Activated naive CD4-positive, alpha-beta T cell treated with anti-CD3 and anti-CD28 coated beads, Interleukin-2, amount 10 ng/mL, durations not matched to agents 7 days and 5 days (primary cell): ENCODE measurements around the gene TLR10.
"Not testable (repeated sequence)": the region's sequence is repeated elsewhere in the genome, so short reads cannot be mapped to it uniquely, and the experiment has no call there.

ENCODE experiments used
- CTCF ChIA-PET: fragments of 350-600 bp; sonication (Branson Sonifier 250); formaldehyde crosslinking; loops from one replicate; lab custom pipeline; 2021; ENCODE audit warnings: antibody characterized with exemption; lab: Charles Lee
- DNase-seq: peaks from one replicate; pipeline ENCODE4 v3.0.0-alpha.2; 2020
- H3K27ac Mint-ChIP-seq: one replicate; pipeline ENCODE4 v1.8.0; 2021; ENCODE audit warnings: mild to moderate bottlenecking, moderate library complexity, mixed read lengths
- H3K27me3 Mint-ChIP-seq: one replicate; pipeline ENCODE4 v1.8.0; 2021; ENCODE audit warnings: mild to moderate bottlenecking, mixed read lengths
- H3K36me3 Mint-ChIP-seq: one replicate; pipeline ENCODE4 v1.8.0; 2021; ENCODE audit warnings: mixed read lengths
- H3K4me1 Mint-ChIP-seq: one replicate; pipeline ENCODE4 v1.8.0; 2021; ENCODE audit warnings: mixed read lengths
- H3K4me3 Mint-ChIP-seq: one replicate; pipeline ENCODE4 v1.8.0; 2021; ENCODE audit warnings: mild to moderate bottlenecking, moderate library complexity, mixed read lengths
- H3K9me3 Mint-ChIP-seq: one replicate; pipeline ENCODE4 v1.8.0; 2021; ENCODE audit warnings: mixed read lengths

The TLR10 gene

GRCh38 chr4:38788317-38788716 lies 5.5 kb upstream of the TLR10 start:
- H3K4me3 Mint-ChIP-seq = no peak overlapping the region
- CTCF ChIA-PET = interaction anchor here (2.7 to 3.3 kb wide), 2 partner anchors 15 to 29 kb away, joined by 12 to 17 read pairs; partner anchors contain the start of gene TLR1
- H3K27me3 Mint-ChIP-seq = no peaks in the 10 kb centered on the region
- no peak overlapping the region for H3K27ac Mint-ChIP-seq
- peaks cover 19% of the 10 kb centered on the region for H3K4me1 Mint-ChIP-seq
- peaks cover 37% of the 10 kb centered on the region for H3K36me3 Mint-ChIP-seq
- no peak for DNase-seq
- peaks cover 22% of the 10 kb centered on the region for H3K9me3 Mint-ChIP-seq

GRCh38 chr4:38787693-38788092 lies 4.9 kb upstream of the TLR10 start:
- peaks cover 22% of the 10 kb centered on the region for H3K9me3 Mint-ChIP-seq
- H3K4me1 Mint-ChIP-seq = peaks cover 21% of the 10 kb centered on the region
- no peak for DNase-seq
- CTCF ChIA-PET = interaction anchor here (2.7 kb wide), 1 partner anchor 16 kb away, joined by 12 read pairs; the partner anchor contains the start of gene TLR1
- peaks cover 32% of the 10 kb centered on the region for H3K36me3 Mint-ChIP-seq
- no peaks in the 10 kb centered on the region for H3K27me3 Mint-ChIP-seq
- no peak overlapping the region for H3K4me3 Mint-ChIP-seq
- H3K27ac Mint-ChIP-seq = no peak overlapping the region

- Mint-ChIP-seq H3K9me3 (peaks cover 15% of the 10 kb centered on the region), H3K4me3 (no peak overlapping the region), H3K4me1 (peaks cover 15% of the 10 kb centered on the region), H3K36me3 (peaks cover 18% of the 10 kb centered on the region), H3K27me3 (no peaks in the 10 kb centered on the region), H3K27ac (peak overlapping the region; percentile 7)
- CTCF ChIA-PET = interaction anchor here (1.1 to 6.1 kb wide), 3 partner anchors 18 to 26 kb away, joined by 3 to 70 read pairs (median 35); partner anchors contain the start of gene TLR1
- DNase-seq = no peak
Measured at GRCh38 chr4:38785901-38786402, 3.2 kb upstream of the TLR10 start.

GRCh38 chr4:38785041-38785790 lies 2.4 kb upstream of the TLR10 start:
- Mint-ChIP-seq H3K9me3 (peaks cover 9% of the 10 kb centered on the region), H3K27me3 (no peaks in the 10 kb centered on the region), H3K4me3 (no peak overlapping the region), H3K4me1 (peaks cover 10% of the 10 kb centered on the region), H3K36me3 (peaks cover 11% of the 10 kb centered on the region), H3K27ac (no peak overlapping the region)
- CTCF ChIA-PET = interaction anchor here (1.1 to 6.1 kb wide), 3 partner anchors 18 to 104 kb away, joined by 3 to 70 read pairs (median 35); partner anchors contain the start of gene TLR1
- DNase-seq = no peak

GRCh38 chr4:38784141-38784540 lies 1.4 kb upstream of the TLR10 start:
- DNase-seq = no peak
- Mint-ChIP-seq H3K9me3 (peaks cover 1% of the 10 kb centered on the region), H3K36me3 (peaks cover 3% of the 10 kb centered on the region), H3K4me3 (no peak overlapping the region), H3K27me3 (no peaks in the 10 kb centered on the region), H3K27ac (no peak overlapping the region), H3K4me1 (peaks cover 8% of the 10 kb centered on the region)
- CTCF ChIA-PET = interaction anchor here (1.1 to 6.1 kb wide), 3 partner anchors 19 to 105 kb away, joined by 3 to 70 read pairs (median 35); partner anchors contain the start of gene TLR1

GRCh38 chr4:38783109-38783460 lies 295 bp upstream of the TLR10 start:
- DNase-seq = no peak
- Mint-ChIP-seq H3K27ac (no peak overlapping the region), H3K4me1 (peaks cover 8% of the 10 kb centered on the region), H3K36me3 (peaks cover 3% of the 10 kb centered on the region), H3K4me3 (no peak overlapping the region), H3K9me3 (peaks cover 1% of the 10 kb centered on the region), H3K27me3 (no peaks in the 10 kb centered on the region)
- CTCF ChIA-PET = interaction anchor here (0.8 to 6.1 kb wide), 21 partner anchors 8 to 603 kb away, joined by 3 to 89 read pairs (median 4); partner anchors contain the start of gene TLR1

GRCh38 chr4:38781854-38782261 lies 932 bp downstream of the TLR10 start:
- peaks cover 4% of the 10 kb centered on the region for H3K36me3 Mint-ChIP-seq
- peaks cover 8% of the 10 kb centered on the region for H3K4me1 Mint-ChIP-seq
- no peak overlapping the region for H3K4me3 Mint-ChIP-seq
- CTCF ChIA-PET = interaction anchor here (1.1 to 6.1 kb wide), 14 partner anchors 9 to 602 kb away, joined by 3 to 89 read pairs (median 8); partner anchors contain the start of gene TLR1
- peaks cover 5% of the 10 kb centered on the region for H3K9me3 Mint-ChIP-seq
- H3K27ac Mint-ChIP-seq = no peak overlapping the region
- DNase-seq = no peak
- H3K27me3 Mint-ChIP-seq = no peaks in the 10 kb centered on the region

- DNase-seq = no peak
- CTCF ChIA-PET = interaction anchor here (1.9 to 6.1 kb wide), 5 partner anchors 10 to 601 kb away, joined by 11 to 89 read pairs (median 37); partner anchors contain the start of gene TLR1
- Mint-ChIP-seq H3K27ac (no peak overlapping the region), H3K4me1 (peaks cover 8% of the 10 kb centered on the region), H3K27me3 (no peaks in the 10 kb centered on the region), H3K36me3 (peaks cover 3% of the 10 kb centered on the region), H3K9me3 (peaks cover 4% of the 10 kb centered on the region), H3K4me3 (no peak overlapping the region)
Measured at GRCh38 chr4:38780833-38781484, 1.8 kb downstream of the TLR10 start.

- H3K4me1 Mint-ChIP-seq = peaks cover 8% of the 10 kb centered on the region
- H3K36me3 Mint-ChIP-seq = peaks cover 3% of the 10 kb centered on the region
- no peak overlapping the region for H3K4me3 Mint-ChIP-seq
- CTCF ChIA-PET = interaction anchor here (4.2 to 4.9 kb wide), 2 partner anchors 9 to 20 kb away, joined by 37 to 89 read pairs; no protein-coding TSS in a partner anchor
- no peak overlapping the region for H3K27ac Mint-ChIP-seq
- DNase-seq = no peak
- peaks cover 4% of the 10 kb centered on the region for H3K9me3 Mint-ChIP-seq
- H3K27me3 Mint-ChIP-seq = peaks cover 5% of the 10 kb centered on the region
Measured at GRCh38 chr4:38779790-38780189, 3.0 kb downstream of the TLR10 start.

- H3K4me1 Mint-ChIP-seq, H3K27ac Mint-ChIP-seq, H3K4me3 Mint-ChIP-seq, H3K36me3 Mint-ChIP-seq, H3K27me3 Mint-ChIP-seq, CTCF ChIA-PET, DNase-seq, H3K9me3 Mint-ChIP-seq: not testable (repeated sequence)
Measured at GRCh38 chr4:38777925-38778324, 4.9 kb downstream of the TLR10 start.

GRCh38 chr4:38775326-38775725 lies 7.5 kb downstream of the TLR10 start:
- no peak for DNase-seq
- H3K36me3 Mint-ChIP-seq = peaks cover 3% of the 10 kb centered on the region
- peaks cover 14% of the 10 kb centered on the region for H3K27me3 Mint-ChIP-seq
- no peak overlapping the region for H3K27ac Mint-ChIP-seq
- no peak overlapping the region for H3K4me3 Mint-ChIP-seq
- CTCF ChIA-PET = interaction anchor here (2.2 kb wide), 1 partner anchor 15 kb away, joined by 9 read pairs; no protein-coding TSS in a partner anchor
- H3K4me1 Mint-ChIP-seq = no peaks in the 10 kb centered on the region
- H3K9me3 Mint-ChIP-seq = peaks cover 9% of the 10 kb centered on the region

GRCh38 chr4:38774181-38774955 lies 8.4 kb downstream of the TLR10 start:
- peaks cover 17% of the 10 kb centered on the region for H3K27me3 Mint-ChIP-seq
- peaks cover 3% of the 10 kb centered on the region for H3K36me3 Mint-ChIP-seq
- no peak overlapping the region for H3K4me3 Mint-ChIP-seq
- CTCF ChIA-PET = interaction anchor here (2.2 to 6.1 kb wide), 2 partner anchors 7 to 14 kb away, joined by 9 to 37 read pairs; partner anchors contain the start of gene TLR10
- no peak for DNase-seq
- H3K9me3 Mint-ChIP-seq = peaks cover 9% of the 10 kb centered on the region
- no peak overlapping the region for H3K27ac Mint-ChIP-seq
- no peaks in the 10 kb centered on the region for H3K4me1 Mint-ChIP-seq

- H3K27me3 Mint-ChIP-seq = peaks cover 16% of the 10 kb centered on the region
- not testable (repeated sequence) for H3K36me3 Mint-ChIP-seq, H3K4me3 Mint-ChIP-seq, H3K4me1 Mint-ChIP-seq, DNase-seq, H3K27ac Mint-ChIP-seq
- H3K9me3 Mint-ChIP-seq = peaks cover 21% of the 10 kb centered on the region
- CTCF ChIA-PET = interaction anchor here (0.5 to 6.1 kb wide), 4 partner anchors 8 to 123 kb away, joined by 3 to 37 read pairs (median 5); partner anchors contain the start of gene TLR10
Measured at GRCh38 chr4:38770281-38770680, 12.5 kb downstream of the TLR10 start.
